Activated CD4-positive, alpha-beta T cell treated with anti-CD3 and anti-CD28 coated beads, Interleukin-2, Interleukin-6, amounts not matched to agents 100 ng/mL and 50 ng/mL, durations not matched to agents 16 hours and 8 hours (primary cell): Measurements from ENCODE around the gene ZFYVE26.
"Not testable (repeated sequence)": the region's sequence is repeated elsewhere in the genome, so short reads cannot be mapped to it uniquely, and the experiment has no call there.

ENCODE experiments used
- DNase-seq: peaks from one replicate; pipeline ENCODE4 v3.0.0-alpha.2; 2020

Gene ZFYVE26

GRCh38 chr14:67749341-67750084 is 66.9 kb downstream of the ZFYVE26 start:
- DNase-seq = no peak

- DNase-seq = no peak
Observed at GRCh38 chr14:67748312-67748711, 68.1 kb downstream of the ZFYVE26 start.

GRCh38 chr14:67746927-67747326 is 69.5 kb downstream of the ZFYVE26 start:
- DNase-seq = peak; percentile 54

- no peak for DNase-seq
Observed at GRCh38 chr14:67744046-67744445, 72.3 kb downstream of the ZFYVE26 start.

GRCh38 chr14:67738740-67739504 is 77.5 kb downstream of the ZFYVE26 start:
- no peak for DNase-seq

- DNase-seq = no peak
Observed at GRCh38 chr14:67736771-67737170, 79.6 kb downstream of the ZFYVE26 start.

GRCh38 chr14:67735336-67736147 is 80.8 kb downstream of the ZFYVE26 start:
- DNase-seq = no peak

- no peak for DNase-seq
Observed at GRCh38 chr14:67734675-67735074, 81.7 kb downstream of the ZFYVE26 start.

- DNase-seq = no peak
Observed at GRCh38 chr14:67733616-67734015, 82.8 kb downstream of the ZFYVE26 start.

- DNase-seq = no peak
Observed at GRCh38 chr14:67729072-67729885, 87.1 kb downstream of the ZFYVE26 start.

- DNase-seq = no peak
Observed at GRCh38 chr14:67728258-67728657, 88.1 kb downstream of the ZFYVE26 start.

- DNase-seq = no peak
Observed at GRCh38 chr14:67727361-67727760, 89.0 kb downstream of the ZFYVE26 start.

- no peak for DNase-seq
Observed at GRCh38 chr14:67725171-67725570, 91.2 kb downstream of the ZFYVE26 start.

GRCh38 chr14:67722293-67722692 is 94.1 kb downstream of the ZFYVE26 start:
- no peak for DNase-seq

- no peak for DNase-seq
Observed at GRCh38 chr14:67721875-67722274, 94.5 kb downstream of the ZFYVE26 start.

- DNase-seq = no peak
Observed at GRCh38 chr14:67719866-67720265, 96.5 kb downstream of the ZFYVE26 start.

GRCh38 chr14:67719385-67719784 is 97.0 kb downstream of the ZFYVE26 start:
- DNase-seq = not testable (repeated sequence)

- no peak for DNase-seq
Observed at GRCh38 chr14:67718265-67718664, 98.1 kb downstream of the ZFYVE26 start.

GRCh38 chr14:67717048-67717447 is 99.3 kb downstream of the ZFYVE26 start:
- DNase-seq = no peak

GRCh38 chr14:67710209-67710608 is 106.2 kb downstream of the ZFYVE26 start:
- no peak for DNase-seq

- DNase-seq = not testable (repeated sequence)
Observed at GRCh38 chr14:67709796-67710195, 106.6 kb downstream of the ZFYVE26 start.

- not testable (repeated sequence) for DNase-seq
Observed at GRCh38 chr14:67709346-67709745, 107.0 kb downstream of the ZFYVE26 start.

- no peak for DNase-seq
Observed at GRCh38 chr14:67705211-67705610, 111.2 kb downstream of the ZFYVE26 start.
